ENCODE data around the gene NR2C2AP.
A peak's percentile ranks its signal among the peaks of the same experiment; 100 is the strongest.

The NR2C2AP gene, protein sequence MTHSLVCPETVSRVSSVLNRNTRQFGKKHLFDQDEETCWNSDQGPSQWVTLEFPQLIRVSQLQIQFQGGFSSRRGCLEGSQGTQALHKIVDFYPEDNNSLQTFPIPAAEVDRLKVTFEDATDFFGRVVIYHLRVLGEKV

DNA sequence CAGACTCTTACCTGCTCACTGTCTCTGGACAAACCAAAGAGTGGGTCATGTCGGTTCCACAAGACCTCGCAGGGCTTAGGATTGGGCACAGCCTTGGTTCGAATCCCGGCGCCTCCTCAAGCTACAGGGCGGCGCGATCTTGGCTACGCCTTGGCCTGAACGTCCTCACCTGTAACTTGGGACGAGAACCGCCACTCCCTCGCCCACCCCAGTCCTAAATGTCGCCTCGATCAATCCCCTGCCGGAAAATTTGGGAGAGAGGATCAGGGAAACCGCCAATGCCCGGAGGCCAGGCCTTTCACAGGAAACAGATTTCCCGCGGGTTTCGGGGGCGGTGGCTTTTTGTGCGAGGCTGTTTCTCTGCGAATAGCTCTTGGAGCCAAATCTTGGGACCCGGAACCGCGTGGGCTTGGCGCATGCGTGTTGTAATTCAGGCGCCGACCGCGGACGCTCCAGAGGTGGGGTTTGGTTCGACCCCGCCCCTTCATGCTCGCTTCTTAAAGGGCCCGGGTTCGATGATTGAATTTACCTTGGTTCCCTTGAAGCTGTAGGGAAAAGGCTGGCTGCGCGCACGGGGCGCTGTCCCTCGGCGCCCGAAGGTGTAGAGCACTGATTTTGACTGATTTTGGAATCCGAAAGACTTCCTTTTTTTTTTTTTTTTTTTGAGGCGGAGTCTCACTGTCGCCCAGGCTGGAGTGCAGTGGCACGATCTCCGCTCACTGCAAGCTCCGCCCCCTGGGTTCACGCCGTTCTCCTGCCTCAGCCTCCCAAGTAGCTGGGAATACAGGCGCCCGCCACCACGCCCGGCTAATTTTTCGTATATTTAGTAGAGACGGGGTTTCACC lies at the start of gene NR2C2AP:
TSS of gene NR2C2AP (minus strand) at position 403 of the 845 bp plus-strand sequence. CDS start at position 49, 354 bp downstream.
- Histone ChIP-seq H3K27ac (no peak within 1 kb of the TSS), H3K36me3 (replicated peaks) (peaks cover 18% of the 10 kb centered on the region), H3K4me3 (ENCODE audit: low read depth, low read length) (peak within 1 kb of the TSS; percentile 64), H3K27me3 (replicated peaks) (peaks cover 4% of the 10 kb centered on the region)
- in situ Hi-C loops (cut with HindIII; ENCODE audit: low pct_ligation_motif_present, low sequenced_read_pairs), result no loop called here
- TF ChIP-seq, protein P1, sequence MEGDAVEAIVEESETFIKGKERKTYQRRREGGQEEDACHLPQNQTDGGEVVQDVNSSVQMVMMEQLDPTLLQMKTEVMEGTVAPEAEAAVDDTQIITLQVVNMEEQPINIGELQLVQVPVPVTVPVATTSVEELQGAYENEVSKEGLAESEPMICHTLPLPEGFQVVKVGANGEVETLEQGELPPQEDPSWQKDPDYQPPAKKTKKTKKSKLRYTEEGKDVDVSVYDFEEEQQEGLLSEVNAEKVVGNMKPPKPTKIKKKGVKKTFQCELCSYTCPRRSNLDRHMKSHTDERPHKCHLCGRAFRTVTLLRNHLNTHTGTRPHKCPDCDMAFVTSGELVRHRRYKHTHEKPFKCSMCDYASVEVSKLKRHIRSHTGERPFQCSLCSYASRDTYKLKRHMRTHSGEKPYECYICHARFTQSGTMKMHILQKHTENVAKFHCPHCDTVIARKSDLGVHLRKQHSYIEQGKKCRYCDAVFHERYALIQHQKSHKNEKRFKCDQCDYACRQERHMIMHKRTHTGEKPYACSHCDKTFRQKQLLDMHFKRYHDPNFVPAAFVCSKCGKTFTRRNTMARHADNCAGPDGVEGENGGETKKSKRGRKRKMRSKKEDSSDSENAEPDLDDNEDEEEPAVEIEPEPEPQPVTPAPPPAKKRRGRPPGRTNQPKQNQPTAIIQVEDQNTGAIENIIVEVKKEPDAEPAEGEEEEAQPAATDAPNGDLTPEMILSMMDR (IDR thresholded peaks at IDR 0.05; ENCODE audit: low read depth, low read length, missing control alignments), result no peak
- peak; percentile 80 for DNase-seq

DNA sequence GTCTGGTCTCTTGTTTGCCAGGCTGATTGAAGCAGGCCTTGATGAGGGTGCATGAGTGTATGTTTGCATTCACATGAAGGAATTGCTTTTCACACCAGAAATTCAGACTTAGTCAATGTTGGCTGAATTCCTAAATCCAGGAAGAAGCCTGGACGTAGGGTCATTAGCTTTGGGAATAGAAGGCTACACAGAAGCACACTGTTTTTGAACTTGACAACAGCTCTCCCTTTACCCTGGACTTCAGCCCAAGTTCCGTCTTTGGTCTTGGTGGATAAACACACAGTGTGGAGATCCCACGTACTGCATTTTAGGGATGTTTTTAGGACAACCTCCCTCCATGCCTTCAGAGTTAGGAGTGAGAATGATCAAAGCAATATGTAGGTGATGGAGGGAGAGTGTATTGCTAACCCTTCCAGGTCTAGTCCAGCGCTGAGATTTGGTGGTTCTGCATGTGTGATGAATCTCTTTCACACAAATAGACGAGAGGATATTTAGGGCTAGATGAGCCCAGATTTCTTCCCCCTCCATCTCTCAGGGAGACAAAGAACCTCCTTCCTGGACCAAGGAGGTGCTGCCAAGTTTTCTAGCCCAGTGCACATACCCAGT lies 47.1 kb upstream of the NR2C2AP start:
- in situ Hi-C loops (cut with HindIII; ENCODE audit: low pct_ligation_motif_present, low sequenced_read_pairs), result no loop called here
- TF ChIP-seq, protein P1 (IDR thresholded peaks at IDR 0.05; ENCODE audit: low read depth, low read length, missing control alignments), result no peak
- DNase-seq, result no peak
- H3K36me3 ChIP-seq (replicated peaks), result no peaks in the 10 kb centered on the region
- no peak overlapping the region for H3K4me3 ChIP-seq (ENCODE audit: low read depth, low read length)
- H3K27ac ChIP-seq, result no peak overlapping the region
- peaks cover 11% of the 10 kb centered on the region for H3K27me3 ChIP-seq (replicated peaks)

DNA sequence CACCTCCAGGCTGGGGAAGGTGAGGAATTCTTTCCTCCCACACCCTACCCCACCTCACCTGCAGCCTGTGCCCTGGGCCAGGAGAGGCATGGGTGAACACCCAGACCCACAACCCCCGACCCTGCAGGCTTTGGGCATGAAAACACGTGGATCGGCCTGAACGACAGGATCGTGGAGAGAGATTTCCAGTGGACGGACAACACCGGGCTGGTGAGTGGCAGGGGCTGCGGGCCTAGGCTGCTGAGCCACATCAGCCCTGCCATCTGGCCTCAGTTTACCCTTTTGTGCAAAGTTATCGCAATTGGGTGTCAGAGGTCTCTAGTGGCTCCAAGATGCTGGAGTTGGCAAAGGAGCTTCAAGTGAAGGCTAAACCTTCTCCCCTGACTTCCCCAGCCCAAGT lies 37.3 kb upstream of the NR2C2AP start:
- Histone ChIP-seq H3K4me3 (ENCODE audit: low read depth, low read length) (no peak overlapping the region), H3K36me3 (replicated peaks) (no peaks in the 10 kb centered on the region), H3K27ac (no peak overlapping the region), H3K27me3 (replicated peaks) (no peaks in the 10 kb centered on the region)
- TF ChIP-seq, protein P1 (IDR thresholded peaks at IDR 0.05; ENCODE audit: low read depth, low read length, missing control alignments), result no peak
- in situ Hi-C loops (cut with HindIII; ENCODE audit: low pct_ligation_motif_present, low sequenced_read_pairs), result no loop called here
- no peak for DNase-seq

DNA sequence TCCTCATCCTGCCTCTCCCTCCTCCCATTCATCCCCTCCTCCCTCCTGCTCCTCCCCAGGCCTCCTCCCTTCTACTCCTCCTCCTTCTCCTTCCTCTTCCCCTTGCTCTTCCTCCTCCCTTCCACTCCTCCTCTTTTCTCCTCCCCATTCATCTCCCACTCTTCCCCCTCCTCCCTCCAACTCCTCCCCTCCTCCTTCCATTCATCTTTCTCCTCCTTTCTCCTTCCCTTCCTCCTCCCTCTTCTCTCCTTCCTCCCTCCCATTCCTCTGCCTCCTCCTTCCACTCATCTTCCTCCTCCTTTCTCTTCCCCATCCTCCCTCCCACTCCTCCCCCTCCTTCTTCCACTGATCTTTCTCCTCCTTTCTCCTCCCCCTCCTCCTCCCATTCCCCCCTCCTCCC lies 36.5 kb upstream of the NR2C2AP start:
- no peak for DNase-seq
- Histone ChIP-seq H3K36me3 (replicated peaks) (no peaks in the 10 kb centered on the region), H3K27me3 (replicated peaks) (no peaks in the 10 kb centered on the region), H3K27ac (no peak overlapping the region), H3K4me3 (ENCODE audit: low read depth, low read length) (no peak overlapping the region)
- in situ Hi-C loops (cut with HindIII; ENCODE audit: low pct_ligation_motif_present, low sequenced_read_pairs), result no loop called here
- TF ChIP-seq, protein P1 (IDR thresholded peaks at IDR 0.05; ENCODE audit: low read depth, low read length, missing control alignments), result no peak

DNA sequence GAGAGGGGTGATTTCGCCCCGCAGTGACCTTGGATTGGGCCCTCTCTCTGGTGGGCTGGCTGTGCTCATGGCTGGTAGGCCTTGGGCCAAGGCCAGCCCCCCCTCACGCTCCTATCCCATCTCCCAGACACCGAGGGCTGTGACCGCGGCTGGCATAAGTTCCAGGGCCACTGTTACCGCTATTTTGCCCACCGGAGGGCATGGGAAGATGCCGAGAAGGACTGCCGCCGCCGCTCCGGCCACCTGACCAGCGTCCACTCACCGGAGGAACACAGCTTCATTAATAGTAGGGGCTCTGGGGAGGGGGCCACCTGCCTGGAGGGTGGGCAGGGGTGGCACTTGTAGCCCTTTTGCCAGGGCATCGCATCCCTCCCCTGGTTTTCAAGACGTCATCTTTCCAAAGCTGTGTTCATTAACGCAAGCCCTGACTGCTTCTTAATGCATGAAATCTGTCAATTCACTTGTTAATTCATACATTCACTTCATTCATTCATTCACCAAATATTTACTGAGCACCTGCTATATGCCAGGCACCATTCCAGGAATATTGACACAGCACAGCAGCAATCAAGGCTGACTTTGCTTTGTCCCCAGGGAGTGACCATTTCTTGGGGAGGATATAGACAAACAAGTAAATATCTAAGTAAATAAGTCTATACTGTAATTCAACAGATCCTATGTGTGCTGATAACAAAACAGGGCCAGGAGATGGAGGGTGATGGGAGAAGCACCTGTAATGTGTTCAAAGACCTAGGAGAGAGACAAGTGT lies 35.1 kb upstream of the NR2C2AP start:
- in situ Hi-C loops (cut with HindIII; ENCODE audit: low pct_ligation_motif_present, low sequenced_read_pairs), result no loop called here
- DNase-seq, result no peak

More for the DNA sequence above, 35.1 kb upstream of the NR2C2AP start:
- Histone ChIP-seq H3K4me3 (ENCODE audit: low read depth, low read length) (no peak overlapping the region), H3K36me3 (replicated peaks) (no peaks in the 10 kb centered on the region), H3K27ac (no peak overlapping the region), H3K27me3 (replicated peaks) (no peaks in the 10 kb centered on the region)
- TF ChIP-seq, protein P1 (IDR thresholded peaks at IDR 0.05; ENCODE audit: low read depth, low read length, missing control alignments), result no peak
